ENCODE measurements around the gene CMPK2.

GRCh38 chr2:6846540-6846939 is 19.2 kb downstream of the CMPK2 start:
- TF ChIP-seq SIN3A (IDR thresholded peaks at IDR 0.05; ENCODE audit: borderline replicate concordance, low read depth, low read length), result no peak
- TF ChIP-seq GABPA (IDR thresholded peaks at IDR 0.05; ENCODE audit: low read depth), result no peak
- TF ChIP-seq CTCF (IDR thresholded peaks at IDR 0.05), result no peak
- TF ChIP-seq MXI1 (IDR thresholded peaks at IDR 0.05; ENCODE audit: low read depth, low read length), result no peak
- TF ChIP-seq EZH2phosphoT487 (IDR thresholded peaks at IDR 0.05; ENCODE audit: borderline replicate concordance, low read depth), result no peak
- no peak for TF ChIP-seq POLR2AphosphoS5 (IDR thresholded peaks at IDR 0.05; ENCODE audit: low read depth, low read length)
- no peak for TF ChIP-seq RXRA (IDR thresholded peaks at IDR 0.05; ENCODE audit: borderline replicate concordance, low read depth)

Measured in SK-N-SH (cell line).